Activated CD4-positive, alpha-beta T cell treated with anti-CD3 and anti-CD28 coated beads, Interleukin-2, amount 10 ng/mL, durations not matched to agents 24 days and 14 days (primary cell): ENCODE measurements around the gene TBL2. TPM values are rescaled to one million over a fixed set of nuclear protein-coding genes. Genes with fewer than 3 reads are reported as not detected.
"Not testable (repeated sequence)": the region's sequence is repeated elsewhere in the genome, so short reads cannot be mapped to it uniquely, and the experiment has no call there.

Experiments
- DNase-seq: peaks from one replicate; pipeline ENCODE4 v3.0.0; 2022
- H3K27ac Mint-ChIP-seq: one replicate; pipeline ENCODE4 v1.8.0; 2022; ENCODE audit warnings: mild to moderate bottlenecking, mixed read lengths
- H3K27me3 Mint-ChIP-seq: one replicate; pipeline ENCODE4 v1.8.0; 2022; ENCODE audit warnings: mixed read lengths
- H3K36me3 Mint-ChIP-seq: one replicate; pipeline ENCODE4 v1.8.0; 2022; ENCODE audit warnings: low read depth, mild to moderate bottlenecking, mixed read lengths
- H3K4me1 Mint-ChIP-seq: one replicate; pipeline ENCODE4 v1.8.0; 2021; ENCODE audit warnings: mixed read lengths
- H3K4me3 Mint-ChIP-seq: one replicate; pipeline ENCODE4 v1.8.0; 2022; ENCODE audit warnings: mild to moderate bottlenecking, moderate library complexity, mixed read lengths
- H3K9me3 Mint-ChIP-seq: one replicate; pipeline ENCODE4 v1.8.0; 2021; ENCODE audit warnings: mixed read lengths
- intact Hi-C: fragments of 100-400 bp; cut with micrococcal nuclease; formaldehyde crosslinking; loops from one replicate; pipeline ENCODE4 v1.15.1; 2023
- total RNA-seq: library from RNA; stranded (reverse); gene quantifications from 2 replicates; pipeline ENCODE4 v1.2.3, GENCODE V29; 2022

TBL2 gene
- total RNA-seq, 1 donor from 2014 or later = 49.1 TPM

DNA sequence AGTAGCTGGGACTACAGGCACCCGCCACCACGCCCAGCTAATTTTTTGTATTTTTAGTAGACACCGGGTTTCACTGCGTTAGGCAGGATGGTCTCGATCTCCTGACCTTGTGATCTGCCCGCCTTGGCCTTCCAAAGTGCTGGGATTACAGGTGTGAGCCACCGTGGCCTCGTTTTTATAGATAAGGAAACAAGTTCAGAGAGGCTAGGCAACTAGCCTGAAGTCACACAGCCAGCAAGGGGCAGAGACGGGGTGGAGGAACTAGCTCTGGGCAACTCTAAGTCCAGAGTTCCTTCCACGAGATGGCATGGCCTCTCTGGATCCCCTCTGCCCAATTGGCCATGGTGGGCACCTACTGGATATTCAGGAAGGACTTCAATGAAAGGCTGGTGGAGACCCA, 36.6 kb upstream of the TBL2 start:
- not testable (repeated sequence) for H3K27ac Mint-ChIP-seq, DNase-seq, H3K9me3 Mint-ChIP-seq

DNA sequence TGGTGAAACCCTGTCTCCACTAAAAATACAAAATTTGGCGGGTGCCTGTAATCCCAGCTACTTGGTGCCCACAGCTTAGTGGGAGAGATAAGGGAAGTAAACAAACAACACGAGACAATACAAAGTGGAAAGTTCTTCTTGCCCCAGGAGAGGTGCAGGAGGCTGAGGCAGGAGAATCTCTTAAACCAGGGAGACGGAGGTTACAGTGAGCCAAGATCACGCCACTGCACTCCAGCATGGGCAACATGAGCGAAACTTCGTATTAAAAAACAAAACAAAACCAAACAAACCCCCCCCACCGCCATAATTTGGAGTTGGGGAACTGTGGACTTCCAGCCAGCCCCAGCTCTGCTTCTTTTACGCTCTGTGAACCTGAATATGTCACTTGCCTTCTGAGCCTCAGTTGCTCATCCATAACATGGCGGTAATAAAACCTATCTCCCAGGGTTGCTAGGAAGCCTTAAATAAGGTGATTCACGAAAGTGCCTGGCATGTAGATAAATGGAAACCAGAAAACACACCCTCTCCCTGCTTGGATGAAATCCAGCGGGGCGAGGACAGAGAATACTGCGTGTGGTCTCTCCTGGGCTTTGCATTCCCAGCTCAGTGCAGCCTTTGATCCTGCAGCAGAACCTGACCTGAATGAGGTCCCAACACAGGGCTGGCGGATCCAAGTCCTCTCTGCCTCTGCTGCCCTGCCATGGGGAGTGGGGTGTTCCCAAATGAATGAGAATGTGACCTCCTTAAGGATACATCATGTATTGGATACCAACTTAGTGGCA, 35.8 kb upstream of the TBL2 start:
- no peak for DNase-seq
- Mint-ChIP-seq H3K27me3 (peaks cover 26% of the 10 kb centered on the region), H3K4me3 (no peak overlapping the region), H3K9me3 (no peaks in the 10 kb centered on the region), H3K4me1 (no peaks in the 10 kb centered on the region), H3K36me3 (no peaks in the 10 kb centered on the region), H3K27ac (no peak overlapping the region)
- intact Hi-C loops = no loop called here

More for the DNA sequence above, 36.6 kb upstream of the TBL2 start:
- H3K36me3 Mint-ChIP-seq, intact Hi-C loops, H3K4me1 Mint-ChIP-seq, H3K4me3 Mint-ChIP-seq: not testable (repeated sequence)
- peaks cover 26% of the 10 kb centered on the region for H3K27me3 Mint-ChIP-seq

DNA sequence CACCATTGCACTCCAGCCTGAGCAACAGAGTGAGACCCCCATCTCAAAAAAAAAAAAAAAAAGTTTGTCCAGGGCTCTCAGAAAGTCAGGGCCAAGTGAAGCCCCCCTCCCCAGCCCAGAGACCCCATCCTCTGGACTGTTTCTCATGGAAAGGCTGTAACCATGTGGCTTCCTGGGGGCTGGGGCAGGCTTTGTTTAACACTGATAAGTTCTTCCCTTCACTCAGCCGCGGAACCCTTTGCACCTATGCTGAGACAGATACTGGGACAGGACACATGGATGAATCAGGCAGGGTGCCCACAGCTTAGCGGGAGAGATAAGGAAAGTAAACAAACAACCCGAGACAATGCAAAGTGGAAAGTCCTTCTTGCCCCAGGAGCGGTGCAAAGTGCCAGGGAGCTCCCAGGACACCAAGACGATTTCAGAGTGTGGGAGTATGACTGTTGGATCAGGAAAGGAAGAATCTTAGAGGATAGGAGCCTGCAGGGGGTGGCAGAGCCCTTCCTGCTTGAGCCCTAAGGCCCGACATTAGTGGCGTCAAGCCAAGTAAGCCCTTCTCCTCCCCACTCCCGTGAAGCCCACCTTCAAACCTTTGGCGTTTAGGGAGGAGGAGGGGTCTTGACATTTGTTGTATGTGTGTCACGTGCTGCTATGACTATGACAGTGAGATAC, 34.4 kb upstream of the TBL2 start:
- DNase-seq = no peak
- intact Hi-C loops = no loop called here
- H3K27me3 Mint-ChIP-seq = peaks cover 31% of the 10 kb centered on the region
- H3K36me3 Mint-ChIP-seq = no peaks in the 10 kb centered on the region
- no peaks in the 10 kb centered on the region for H3K4me1 Mint-ChIP-seq
- no peak overlapping the region for H3K27ac Mint-ChIP-seq
- no peaks in the 10 kb centered on the region for H3K9me3 Mint-ChIP-seq
- H3K4me3 Mint-ChIP-seq = no peak overlapping the region

DNA sequence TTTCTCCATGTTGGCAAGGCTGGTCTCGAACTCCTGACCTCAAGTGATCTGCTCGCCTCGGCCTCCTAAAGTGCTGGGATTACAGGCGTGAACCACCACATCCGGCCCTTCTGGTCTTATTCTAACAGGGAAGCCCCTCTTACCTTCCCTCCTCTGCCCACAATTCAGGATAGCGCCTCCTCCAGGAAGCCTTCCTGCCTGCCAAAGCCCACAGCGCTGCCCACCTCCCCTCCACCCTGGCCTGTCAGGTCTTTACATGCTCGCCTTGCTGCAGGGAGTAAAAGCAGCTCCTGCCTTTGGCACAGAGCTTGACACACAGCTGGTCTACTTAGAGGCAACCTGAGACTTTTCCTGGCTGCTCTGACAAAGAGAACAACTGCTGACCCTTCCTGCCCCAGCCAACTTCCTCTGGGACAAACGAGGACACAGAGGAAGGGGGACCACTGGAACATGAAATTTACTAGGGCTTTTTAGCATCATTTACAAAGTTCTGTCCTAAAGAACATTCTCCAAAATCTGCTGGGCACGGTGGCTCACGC, 32.7 kb upstream of the TBL2 start:
- no peaks in the 10 kb centered on the region for H3K4me1 Mint-ChIP-seq
- no peak overlapping the region for H3K4me3 Mint-ChIP-seq
- no peak overlapping the region for H3K27ac Mint-ChIP-seq
- DNase-seq = no peak
- no peaks in the 10 kb centered on the region for H3K36me3 Mint-ChIP-seq
- intact Hi-C loops = no loop called here
- H3K27me3 Mint-ChIP-seq = peaks cover 31% of the 10 kb centered on the region
- no peaks in the 10 kb centered on the region for H3K9me3 Mint-ChIP-seq

DNA sequence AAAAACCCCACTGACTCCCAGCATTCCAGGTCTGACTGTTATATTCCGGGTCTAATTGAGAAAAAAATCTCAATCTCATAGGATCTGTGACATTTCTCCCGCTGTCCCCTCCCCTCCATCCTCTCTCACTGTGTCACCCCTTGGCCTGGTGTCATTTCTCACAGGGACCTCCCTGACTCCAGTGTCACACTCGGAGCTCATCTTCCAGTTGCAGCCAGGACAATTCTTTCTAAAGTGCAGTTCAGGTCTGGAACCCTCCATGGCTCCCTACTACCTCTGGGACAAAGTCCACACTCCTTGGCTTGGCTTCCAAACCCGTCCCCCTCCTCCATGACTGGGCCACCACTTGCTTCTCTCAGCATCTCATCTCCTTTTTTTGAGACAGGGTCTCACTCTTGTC, 31.7 kb upstream of the TBL2 start:
- no peak overlapping the region for H3K27ac Mint-ChIP-seq
- H3K9me3 Mint-ChIP-seq = no peaks in the 10 kb centered on the region
- no peak for DNase-seq
- H3K27me3 Mint-ChIP-seq = peaks cover 31% of the 10 kb centered on the region
- intact Hi-C loops = no loop called here
- no peak overlapping the region for H3K4me3 Mint-ChIP-seq
- H3K36me3 Mint-ChIP-seq = no peaks in the 10 kb centered on the region
- no peaks in the 10 kb centered on the region for H3K4me1 Mint-ChIP-seq

DNA sequence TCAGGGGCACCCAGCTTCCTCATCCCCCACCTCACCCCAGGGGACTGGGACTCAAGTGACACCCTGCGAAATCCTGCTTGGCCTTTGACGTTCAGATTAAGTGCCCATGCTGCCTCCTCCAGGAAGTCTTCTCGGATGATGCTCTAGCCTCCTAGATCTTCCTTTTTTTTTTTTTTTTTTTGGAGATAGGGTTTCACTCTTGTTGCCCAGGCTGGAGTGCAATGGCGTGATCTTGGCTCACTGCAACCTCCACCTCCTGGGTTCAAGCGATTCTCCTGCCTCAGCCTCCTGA, 29.3 kb upstream of the TBL2 start:
- intact Hi-C loops = loop anchor here (1.0 to 5.0 kb wide), 5 partner anchors 40 to 250 kb away; partner anchors contain the start of gene VPS37D
- not testable (repeated sequence) for H3K9me3 Mint-ChIP-seq, DNase-seq

DNA sequence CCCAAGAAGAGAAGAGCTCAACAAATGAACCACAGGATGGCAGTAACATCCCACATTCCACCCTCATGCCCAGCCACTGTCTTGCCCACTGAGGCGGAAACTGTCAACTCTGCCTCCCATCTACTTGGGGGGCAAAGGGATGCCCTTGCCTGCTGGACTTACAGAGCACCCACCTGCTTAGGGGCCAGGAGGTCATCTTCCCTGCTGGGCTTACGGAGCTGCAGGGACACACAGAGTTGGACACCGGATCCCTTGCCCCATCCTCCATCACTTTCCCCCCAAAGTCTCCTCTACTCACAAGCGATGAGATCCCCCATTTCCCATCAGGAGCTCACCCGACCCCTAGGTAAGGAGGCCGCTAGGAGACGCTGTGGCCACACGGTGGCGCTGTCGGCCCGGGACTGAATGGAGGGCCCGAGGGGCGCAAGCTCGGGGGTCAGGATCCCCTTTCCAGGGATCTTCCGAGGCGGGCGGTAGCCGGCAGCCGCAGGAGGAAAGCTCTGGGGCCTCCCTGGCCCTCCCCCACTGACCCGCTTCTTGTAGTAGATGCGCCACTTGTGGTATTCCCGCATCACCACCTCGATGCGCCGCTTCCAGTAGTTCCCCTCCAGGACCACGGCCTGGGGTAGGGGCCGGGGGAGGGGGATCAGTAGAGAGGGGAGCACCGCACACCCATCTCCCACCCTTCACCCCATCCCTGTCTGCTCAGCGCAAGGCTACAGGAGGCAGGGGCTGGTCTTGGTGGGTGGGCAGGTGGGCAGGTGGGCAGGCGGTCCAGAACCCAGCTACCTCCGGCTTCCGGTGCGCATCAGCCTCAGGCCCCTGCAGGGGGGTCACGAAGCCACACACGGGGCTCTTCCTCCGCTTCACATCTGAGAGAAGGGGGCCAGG, 28.7 kb upstream of the TBL2 start:
- Mint-ChIP-seq H3K4me3 (no peak overlapping the region), H3K4me1 (no peaks in the 10 kb centered on the region), H3K9me3 (no peaks in the 10 kb centered on the region), H3K36me3 (no peaks in the 10 kb centered on the region), H3K27ac (no peak overlapping the region), H3K27me3 (peaks cover 13% of the 10 kb centered on the region)
- intact Hi-C loops = loop anchor here (1.0 to 5.0 kb wide), 5 partner anchors 40 to 250 kb away; partner anchors contain the start of gene VPS37D
- DNase-seq = peak; percentile 90

More for the DNA sequence above, 29.3 kb upstream of the TBL2 start:
- H3K36me3 Mint-ChIP-seq, H3K27ac Mint-ChIP-seq, H3K4me3 Mint-ChIP-seq, H3K4me1 Mint-ChIP-seq: not testable (repeated sequence)
- H3K27me3 Mint-ChIP-seq = peaks cover 17% of the 10 kb centered on the region

DNA sequence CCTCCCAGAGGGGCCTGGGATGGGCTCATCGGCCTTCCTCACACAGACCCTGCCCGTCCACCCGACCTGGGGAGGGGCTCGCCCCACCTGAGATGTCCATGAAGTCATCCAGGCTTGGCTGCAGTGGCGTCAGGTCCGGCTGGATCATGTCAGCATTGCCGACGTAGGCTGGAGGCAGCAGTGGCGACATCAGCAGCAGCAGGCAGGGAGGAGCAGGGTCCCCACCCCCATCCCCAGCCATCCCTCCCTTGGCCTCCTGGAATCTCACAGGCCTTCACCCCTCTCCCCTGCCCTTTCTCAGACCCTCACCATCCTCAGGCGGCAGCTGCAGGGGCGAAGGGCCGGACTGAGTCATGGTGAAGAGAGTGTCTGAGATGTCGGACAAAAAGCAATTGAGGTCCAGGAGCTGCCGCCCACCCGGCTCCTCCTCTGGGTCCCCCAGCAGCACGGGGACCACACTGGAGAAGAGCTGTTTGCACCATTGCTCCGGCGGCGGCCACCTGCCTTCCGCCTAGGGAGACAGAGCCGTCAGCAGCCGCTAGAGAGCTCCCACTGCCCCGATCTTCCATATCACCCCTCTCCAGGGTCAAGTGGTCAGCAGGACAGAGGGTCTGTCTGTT, 27.3 kb upstream of the TBL2 start:
- intact Hi-C loops = loop anchor here (2.0 to 5.0 kb wide), 3 partner anchors 42 to 252 kb away; no protein-coding TSS in a partner anchor

DNA sequence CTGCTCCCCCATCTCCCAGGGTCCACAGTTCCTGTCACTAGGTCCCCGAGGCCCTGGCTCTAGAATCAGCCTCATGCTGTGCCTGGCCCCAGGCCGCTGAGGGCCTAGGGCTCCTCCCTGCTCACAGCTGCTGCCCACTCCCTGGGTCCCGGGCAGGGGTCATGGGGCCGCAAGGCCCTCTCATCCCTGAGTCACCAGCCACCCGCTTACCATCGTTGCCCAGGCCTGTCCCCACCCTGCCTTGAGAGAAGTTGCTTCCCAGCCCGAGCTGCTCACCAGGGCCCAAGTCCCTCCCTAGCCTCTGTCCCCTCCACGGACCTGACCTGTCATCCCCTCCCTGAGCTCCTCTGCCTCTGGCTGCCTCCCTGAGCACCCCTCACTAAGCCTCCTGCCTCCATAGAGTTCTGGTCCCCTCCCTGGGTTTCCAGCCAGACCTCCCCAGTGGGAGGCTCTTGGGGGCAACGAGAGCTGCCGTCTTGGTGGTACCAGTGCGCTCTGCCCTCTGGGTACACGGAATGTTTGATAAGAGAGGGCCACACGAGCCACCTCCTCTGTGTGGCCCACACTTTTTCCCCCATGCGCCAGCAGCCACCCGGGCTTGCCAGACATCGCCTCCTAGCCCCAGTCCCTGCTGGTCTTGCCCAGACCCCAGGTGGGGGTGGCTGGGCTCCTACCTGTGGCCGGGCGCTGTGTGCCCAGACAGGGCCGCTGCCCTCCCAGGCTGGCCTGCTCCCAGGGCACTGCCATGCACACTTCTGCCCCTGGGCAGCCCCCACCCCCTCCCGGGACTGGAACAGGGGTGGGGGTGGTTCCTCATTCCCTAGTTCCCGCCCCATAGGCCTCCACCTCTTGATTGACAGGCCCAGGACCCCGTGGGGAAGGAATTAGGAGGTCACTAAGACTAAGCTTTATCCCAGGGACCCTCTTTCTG, 24.6 kb upstream of the TBL2 start:
- Mint-ChIP-seq H3K36me3 (no peaks in the 10 kb centered on the region), H3K4me3 (no peak overlapping the region), H3K4me1 (no peaks in the 10 kb centered on the region), H3K27ac (no peak overlapping the region), H3K27me3 (peaks cover 11% of the 10 kb centered on the region), H3K9me3 (no peaks in the 10 kb centered on the region)
- intact Hi-C loops = no loop called here
- DNase-seq = no peak

More for the DNA sequence above, 27.3 kb upstream of the TBL2 start:
- DNase-seq = no peak
- Mint-ChIP-seq H3K4me3 (no peak overlapping the region), H3K27me3 (peaks cover 12% of the 10 kb centered on the region), H3K27ac (no peak overlapping the region), H3K36me3 (no peaks in the 10 kb centered on the region), H3K9me3 (no peaks in the 10 kb centered on the region), H3K4me1 (no peaks in the 10 kb centered on the region)

DNA sequence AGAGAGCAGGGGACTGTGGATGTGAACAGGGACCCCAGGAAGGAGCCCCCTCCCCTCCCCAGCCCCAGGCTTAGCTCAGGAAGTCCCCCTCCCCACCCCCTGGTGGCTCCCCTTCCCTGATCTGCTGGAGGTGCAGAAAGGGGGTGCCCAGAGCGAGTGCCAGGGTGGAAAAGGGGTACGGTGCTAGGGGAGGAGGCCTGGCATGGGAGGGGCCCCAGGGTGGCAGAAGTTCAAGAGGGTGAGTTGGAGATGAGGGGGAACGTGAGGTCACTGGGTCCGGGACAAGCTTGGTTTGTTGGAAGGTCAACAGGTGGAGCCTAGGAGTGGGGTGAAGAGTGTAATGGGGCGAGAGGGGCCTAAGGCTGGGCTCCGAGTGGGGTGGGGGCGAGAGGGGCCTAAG, 21.5 kb upstream of the TBL2 start:
- Mint-ChIP-seq H3K36me3 (no peaks in the 10 kb centered on the region), H3K4me1 (no peaks in the 10 kb centered on the region), H3K27ac (no peak overlapping the region), H3K9me3 (no peaks in the 10 kb centered on the region), H3K4me3 (no peak overlapping the region), H3K27me3 (peaks cover 18% of the 10 kb centered on the region)
- no peak for DNase-seq
- intact Hi-C loops = no loop called here

DNA sequence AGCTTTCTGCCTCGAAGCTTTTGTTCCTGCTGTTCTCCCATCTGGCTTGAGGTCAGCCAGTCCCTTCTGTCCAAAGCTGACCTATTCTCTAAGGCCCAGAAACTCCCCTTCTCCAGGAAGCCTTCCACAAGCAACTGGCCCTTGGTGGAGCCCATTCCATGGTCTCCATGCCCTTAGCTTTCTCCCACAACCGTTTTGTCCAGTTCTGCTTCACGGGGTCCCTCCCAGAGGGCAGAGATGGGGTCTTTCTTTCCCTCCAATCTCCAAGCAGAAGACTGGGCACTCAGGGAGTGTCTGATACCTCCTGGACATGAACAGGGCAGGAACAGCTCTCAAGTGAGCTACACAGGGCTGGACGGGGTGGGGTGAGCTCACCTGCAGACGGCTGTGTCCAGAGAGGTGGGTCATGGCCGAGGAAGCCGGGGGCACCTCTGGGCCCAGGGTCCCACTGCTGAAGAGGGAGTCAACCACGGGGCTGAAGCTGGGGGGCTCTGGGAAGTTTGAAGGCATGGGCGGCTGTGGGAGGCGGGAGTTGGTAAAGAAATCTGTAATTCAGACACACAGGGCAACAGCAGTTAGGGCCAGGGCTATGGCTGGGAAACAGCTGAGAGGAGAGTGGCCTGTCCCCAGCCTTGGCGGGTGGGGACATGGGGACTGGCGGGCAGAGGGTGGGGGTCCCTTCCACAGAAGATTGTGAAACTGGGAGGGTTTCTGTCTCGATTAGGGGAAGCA, 20.9 kb upstream of the TBL2 start:
- intact Hi-C loops = no loop called here
- Mint-ChIP-seq H3K9me3 (no peaks in the 10 kb centered on the region), H3K4me1 (no peaks in the 10 kb centered on the region), H3K4me3 (no peak overlapping the region), H3K27me3 (peaks cover 18% of the 10 kb centered on the region), H3K27ac (no peak overlapping the region), H3K36me3 (no peaks in the 10 kb centered on the region)
- DNase-seq = no peak
